ENCODE results near the gene MRPL3. TPM values are rescaled to one million over a fixed set of nuclear protein-coding genes. Genes with fewer than 3 reads are reported as not detected.

The MRPL3 gene
- total and polyA plus RNA-seq, 7 donors = 61.8 to 86.9 (median 73.8) TPM

DNA sequence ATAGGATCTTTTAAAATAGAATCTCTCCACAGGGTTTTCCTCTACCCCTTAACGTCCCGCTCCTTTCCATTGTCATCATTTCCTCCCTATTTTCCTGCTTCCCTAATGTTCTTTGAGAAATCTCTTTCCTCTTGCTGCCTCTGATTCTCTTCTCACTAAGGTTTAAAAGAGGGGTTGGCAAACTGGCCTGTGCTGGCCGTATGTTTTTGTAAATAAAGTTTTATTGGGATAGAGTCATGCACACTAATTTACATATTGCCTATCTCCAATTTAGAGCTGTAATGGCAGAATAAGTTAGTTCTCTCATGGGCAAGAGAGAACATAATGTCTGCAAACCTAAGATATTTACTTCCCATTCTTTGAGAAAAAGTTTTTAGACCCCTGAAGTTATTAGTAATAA lies 25.0 kb downstream of the MRPL3 start:
- H3K9me3 ChIP-seq = no peaks in the 10 kb centered on the region
- WGBS, 2 donors = 86 to 88% methylated on average over 3 of the region's 3 CpGs
- intact Hi-C loops (cut with DNase I) = no loop called here

GRCh38 chr3:131474115-131474514 lies 28.7 kb downstream of the MRPL3 start:
- intact Hi-C loops (cut with DNase I) = no loop called here
- no peak for TF ChIP-seq POLR2A (IDR thresholded peaks at IDR 0.05)
- no peak for TF ChIP-seq EP300 (IDR thresholded peaks at IDR 0.05)
- no peak for TF ChIP-seq POLR2AphosphoS5 (IDR thresholded peaks at IDR 0.05)
- no peak for TF ChIP-seq CTCF (IDR thresholded peaks at IDR 0.05)
- Histone ChIP-seq H3K9me3 (no peaks in the 10 kb centered on the region), H3K27ac (no peak overlapping the region), H3K27me3 (no peaks in the 10 kb centered on the region), H3K4me3 (no peak overlapping the region), H3K36me3 (peaks cover 0 to 23% (median 6%) of the 10 kb centered on the region in 4 donors), H3K4me1 (no peaks in the 10 kb centered on the region)
- DNase-seq = no peak

More for the DNA sequence above, 25.0 kb downstream of the MRPL3 start:
- H3K4me1 ChIP-seq = no peaks in the 10 kb centered on the region
- DNase-seq = no peak
- H3K27me3 ChIP-seq = no peaks in the 10 kb centered on the region
- H3K27ac ChIP-seq = no peak overlapping the region
- no peak overlapping the region for H3K4me3 ChIP-seq
- TF ChIP-seq POLR2AphosphoS5 (IDR thresholded peaks at IDR 0.05) (no peak), CTCF (IDR thresholded peaks at IDR 0.05) (no peak), POLR2A (IDR thresholded peaks at IDR 0.05) (no peak), EP300 (IDR thresholded peaks at IDR 0.05) (no peak)
- H3K36me3 ChIP-seq = peaks cover 0 to 18% (median 0%) of the 10 kb centered on the region in 4 donors

DNA sequence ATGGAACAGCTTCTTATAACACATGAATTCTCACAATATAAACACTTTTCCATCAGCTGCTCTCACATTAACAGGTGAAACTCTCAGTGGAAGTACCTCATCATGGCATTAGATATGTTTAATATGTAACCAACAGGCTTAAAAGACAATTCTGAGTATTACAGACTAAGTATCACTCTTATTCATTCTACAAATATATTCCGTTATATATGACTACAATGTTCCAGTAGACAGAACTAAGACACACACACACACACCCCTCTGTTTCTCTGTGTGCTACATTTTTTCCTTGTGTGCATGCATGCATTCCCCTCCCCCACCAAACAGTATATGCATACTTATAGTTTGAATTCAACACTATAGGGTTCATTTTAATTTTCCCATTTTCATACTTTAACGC lies 32.4 kb downstream of the MRPL3 start:
- WGBS, 2 donors = 93 to 96% methylated on average over 2 of the region's 2 CpGs
- no peak for DNase-seq
- Histone ChIP-seq H3K27me3 (no peaks in the 10 kb centered on the region), H3K36me3 (peaks cover 0 to 60% (median 11%) of the 10 kb centered on the region in 4 donors), H3K4me1 (no peaks in the 10 kb centered on the region), H3K27ac (no peak overlapping the region), H3K4me3 (no peak overlapping the region), H3K9me3 (no peaks in the 10 kb centered on the region)
- TF ChIP-seq POLR2AphosphoS5 (IDR thresholded peaks at IDR 0.05) (no peak), CTCF (IDR thresholded peaks at IDR 0.05) (no peak), POLR2A (IDR thresholded peaks at IDR 0.05) (no peak), EP300 (IDR thresholded peaks at IDR 0.05) (no peak)
- intact Hi-C loops (cut with DNase I) = no loop called here

DNA sequence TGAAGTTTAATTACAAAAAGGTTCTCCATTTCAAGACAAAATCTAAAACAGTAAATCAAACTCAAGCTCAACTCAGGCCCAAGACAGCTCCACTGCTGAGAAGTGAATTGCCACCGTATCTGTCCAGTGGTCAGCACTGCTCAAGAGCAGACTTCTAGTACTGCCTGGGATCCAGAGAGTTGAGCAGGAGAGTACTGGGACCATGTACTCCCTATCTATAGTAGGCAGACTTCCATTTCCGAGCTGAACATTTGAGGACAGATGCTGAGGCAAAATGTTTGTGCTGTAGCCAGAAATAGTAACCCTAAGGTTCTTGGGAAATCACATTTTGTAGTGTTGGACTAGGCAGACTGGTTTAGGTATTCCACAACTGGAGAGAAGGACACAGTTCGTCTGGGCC lies 44.1 kb downstream of the MRPL3 start:
- intact Hi-C loops (cut with DNase I) = no loop called here
- Histone ChIP-seq H3K36me3 (peaks cover 0 to 53% (median 4%) of the 10 kb centered on the region in 4 donors), H3K4me3 (no peak overlapping the region), H3K27ac (no peak overlapping the region), H3K27me3 (no peaks in the 10 kb centered on the region), H3K4me1 (peaks cover 0 to 2% (median 0%) of the 10 kb centered on the region in 4 donors), H3K9me3 (no peaks in the 10 kb centered on the region)
- no peak for TF ChIP-seq POLR2A (IDR thresholded peaks at IDR 0.05)
- no peak for TF ChIP-seq EP300 (IDR thresholded peaks at IDR 0.05)
- TF ChIP-seq POLR2AphosphoS5 (IDR thresholded peaks at IDR 0.05) = no peak
- no peak for TF ChIP-seq CTCF (IDR thresholded peaks at IDR 0.05)
- WGBS, 2 donors = 91 to 93% methylated on average over 3 of the region's 3 CpGs
- no peak for DNase-seq

DNA sequence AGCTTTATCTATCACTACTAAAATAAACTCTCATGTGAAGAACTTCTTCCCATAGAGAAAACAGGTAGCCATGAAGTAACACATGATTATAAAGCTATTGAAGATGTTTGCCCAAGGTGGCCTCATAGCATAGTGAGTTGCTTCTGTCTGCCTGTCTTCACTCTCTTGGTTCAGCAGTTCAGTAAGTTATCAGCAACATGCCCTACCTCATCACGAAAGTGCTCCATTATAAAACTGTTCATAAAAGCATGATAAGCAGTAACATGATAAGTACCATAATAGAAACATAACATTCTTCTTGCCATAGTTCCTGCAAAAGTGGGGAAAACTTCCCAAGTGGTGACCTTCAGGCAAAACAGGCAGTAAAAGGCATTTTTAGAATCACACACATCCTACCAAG lies 45.6 kb downstream of the MRPL3 start:
- Histone ChIP-seq H3K4me3 (no peak overlapping the region), H3K27me3 (no peaks in the 10 kb centered on the region), H3K36me3 (peaks cover 0 to 39% (median 2%) of the 10 kb centered on the region in 4 donors), H3K4me1 (peaks cover 0 to 6% (median 0%) of the 10 kb centered on the region in 4 donors), H3K9me3 (no peaks in the 10 kb centered on the region), H3K27ac (no peak overlapping the region)
- 20 to 81% methylated on average over 1 of the region's 1 CpG for WGBS, 2 donors
- no peak for TF ChIP-seq EP300 (IDR thresholded peaks at IDR 0.05)
- no peak for TF ChIP-seq CTCF (IDR thresholded peaks at IDR 0.05)
- no peak for TF ChIP-seq POLR2AphosphoS5 (IDR thresholded peaks at IDR 0.05)
- no peak for TF ChIP-seq POLR2A (IDR thresholded peaks at IDR 0.05)
- DNase-seq = no peak
- intact Hi-C loops (cut with DNase I) = no loop called here
